ENCODE results near the gene SIX2.

SIX2 gene

GRCh38 chr2:45002686-45003085 is 6.6 kb downstream of the SIX2 start:
- Histone ChIP-seq H3K9ac (ENCODE audit: low read length) (no peak overlapping the region), H2AK5ac (ENCODE audit: low read length, severe bottlenecking) (no peak overlapping the region), H3K18ac (ENCODE audit: low read depth in 1 of 2, low read length in 2 of 2) (no peak overlapping the region), H4K91ac (ENCODE audit: low read length) (no peak overlapping the region), H3K4me2 (ENCODE audit: low read length, poor library complexity, severe bottlenecking) (no peak overlapping the region), H2BK12ac (ENCODE audit: low read length in 2 of 2) (no peak overlapping the region), H3K23ac (ENCODE audit: low read length in 2 of 2) (peak overlapping the region in 1 of 2 experiments; percentile 2), H3K9me3 (ENCODE audit: control insufficient read depth, low read length) (no peaks in the 10 kb centered on the region), H3K4me3 (ENCODE audit: insufficient read depth in 1 of 2, low read depth in 1 of 2, low read length in 2 of 2) (no peak overlapping the region), H2BK15ac (ENCODE audit: low read depth, poor library complexity, severe bottlenecking) (no peak overlapping the region), H2AFZ (ENCODE audit: low read depth, low read length) (no peak overlapping the region), H3K79me1 (replicated peaks; ENCODE audit: low read length, poor library complexity, severe bottlenecking) (peaks cover 6% of the 10 kb centered on the region), H2BK5ac (ENCODE audit: low read depth, low read length, poor library complexity, severe bottlenecking) (no peak overlapping the region), H3K27ac (ENCODE audit: low read length, poor library complexity, severe bottlenecking) (no peak overlapping the region), H3K27me3 (ENCODE audit: control insufficient read depth in 1 of 2, insufficient read depth in 1 of 2, low read length in 2 of 2) (peaks cover 35 to 87% of the 10 kb centered on the region in 2 experiments), H3K4me1 (ENCODE audit: control insufficient read depth, insufficient read depth, low read depth, low read length) (peaks cover 38% of the 10 kb centered on the region), H2BK120ac (ENCODE audit: low read depth, low read length) (no peak overlapping the region), H4K8ac (ENCODE audit: low read length) (no peak overlapping the region), H3K4ac (ENCODE audit: low read depth in 1 of 2, low read length in 2 of 2) (no peak overlapping the region), H3K36me3 (ENCODE audit: control insufficient read depth in 1 of 2, insufficient read depth in 2 of 2, low read depth in 1 of 2, low read length in 2 of 2) (peaks cover 0 to 23% of the 10 kb centered on the region in 2 experiments), H3K14ac (ENCODE audit: low read length in 2 of 2) (no peak overlapping the region)
- 47% methylated on average over 3 of the region's 3 CpGs for WGBS
- no peak for DNase-seq

- Histone ChIP-seq H3K9me3 (ENCODE audit: control insufficient read depth, low read length) (no peaks in the 10 kb centered on the region), H2BK12ac (ENCODE audit: low read length in 2 of 2) (no peak overlapping the region), H3K27ac (ENCODE audit: low read length, poor library complexity, severe bottlenecking) (no peak overlapping the region), H4K8ac (ENCODE audit: low read length) (no peak overlapping the region), H3K79me1 (replicated peaks; ENCODE audit: low read length, poor library complexity, severe bottlenecking) (peaks cover 4% of the 10 kb centered on the region), H2AK5ac (ENCODE audit: low read length, severe bottlenecking) (no peak overlapping the region), H2BK120ac (ENCODE audit: low read depth, low read length) (no peak overlapping the region), H3K4me1 (ENCODE audit: control insufficient read depth, insufficient read depth, low read depth, low read length) (peaks cover 36% of the 10 kb centered on the region), H3K4me3 (ENCODE audit: insufficient read depth in 1 of 2, low read depth in 1 of 2, low read length in 2 of 2) (peak overlapping the region in 1 of 2 experiments; percentile 77), H3K27me3 (ENCODE audit: control insufficient read depth in 1 of 2, insufficient read depth in 1 of 2, low read length in 2 of 2) (peaks cover 39 to 85% of the 10 kb centered on the region in 2 experiments), H3K14ac (ENCODE audit: low read length in 2 of 2) (no peak overlapping the region), H2BK15ac (ENCODE audit: low read depth, poor library complexity, severe bottlenecking) (no peak overlapping the region), H3K36me3 (ENCODE audit: control insufficient read depth in 1 of 2, insufficient read depth in 2 of 2, low read depth in 1 of 2, low read length in 2 of 2) (peaks cover 0 to 23% of the 10 kb centered on the region in 2 experiments), H3K4ac (ENCODE audit: low read depth in 1 of 2, low read length in 2 of 2) (no peak overlapping the region), H3K9ac (ENCODE audit: low read length) (no peak overlapping the region), H3K4me2 (ENCODE audit: low read length, poor library complexity, severe bottlenecking) (peak overlapping the region; percentile 52), H3K23ac (ENCODE audit: low read length in 2 of 2) (no peak overlapping the region), H2BK5ac (ENCODE audit: low read depth, low read length, poor library complexity, severe bottlenecking) (no peak overlapping the region), H3K18ac (ENCODE audit: low read depth in 1 of 2, low read length in 2 of 2) (no peak overlapping the region), H2AFZ (ENCODE audit: low read depth, low read length) (no peak overlapping the region), H4K91ac (ENCODE audit: low read length) (no peak overlapping the region)
- DNase-seq: no peak
- 2% methylated on average over 9 of the region's 9 CpGs for WGBS
Measured at GRCh38 chr2:45001869-45002385, 7.3 kb downstream of the SIX2 start.

- no peaks in the 10 kb centered on the region for H3K9me3 ChIP-seq (ENCODE audit: control insufficient read depth, low read length)
- H2AK5ac ChIP-seq (ENCODE audit: low read length, severe bottlenecking): no peak overlapping the region
- peaks cover 41 to 89% of the 10 kb centered on the region in 2 experiments for H3K27me3 ChIP-seq (ENCODE audit: control insufficient read depth in 1 of 2, insufficient read depth in 1 of 2, low read length in 2 of 2)
- no peak overlapping the region for H3K18ac ChIP-seq (ENCODE audit: low read depth in 1 of 2, low read length in 2 of 2)
- peaks cover 33% of the 10 kb centered on the region for H3K4me1 ChIP-seq (ENCODE audit: control insufficient read depth, insufficient read depth, low read depth, low read length)
- H2BK12ac ChIP-seq (ENCODE audit: low read length in 2 of 2): no peak overlapping the region
- H3K9ac ChIP-seq (ENCODE audit: low read length): peak overlapping the region; percentile 55
- H3K27ac ChIP-seq (ENCODE audit: low read length, poor library complexity, severe bottlenecking): no peak overlapping the region
- H2BK5ac ChIP-seq (ENCODE audit: low read depth, low read length, poor library complexity, severe bottlenecking): no peak overlapping the region
- no peak overlapping the region for H3K4ac ChIP-seq (ENCODE audit: low read depth in 1 of 2, low read length in 2 of 2)
- H2BK15ac ChIP-seq (ENCODE audit: low read depth, poor library complexity, severe bottlenecking): no peak overlapping the region
- H3K4me2 ChIP-seq (ENCODE audit: low read length, poor library complexity, severe bottlenecking): peak overlapping the region; percentile 52
- no peak overlapping the region for H3K23ac ChIP-seq (ENCODE audit: low read length in 2 of 2)
- no peak overlapping the region for H2BK120ac ChIP-seq (ENCODE audit: low read depth, low read length)
- H2AFZ ChIP-seq (ENCODE audit: low read depth, low read length): peak overlapping the region; percentile 1
- DNase-seq: peak; percentile 25
- 4% methylated on average over 61 of the region's 61 CpGs for WGBS
- H3K79me1 ChIP-seq (replicated peaks; ENCODE audit: low read length, poor library complexity, severe bottlenecking): peaks cover 4% of the 10 kb centered on the region
- H4K8ac ChIP-seq (ENCODE audit: low read length): no peak overlapping the region
- H3K14ac ChIP-seq (ENCODE audit: low read length in 2 of 2): no peak overlapping the region
- H4K91ac ChIP-seq (ENCODE audit: low read length): no peak overlapping the region
- peak overlapping the region; percentile 39 to 77 for H3K4me3 ChIP-seq (ENCODE audit: insufficient read depth in 1 of 2, low read depth in 1 of 2, low read length in 2 of 2)
- peaks cover 0 to 21% of the 10 kb centered on the region in 2 experiments for H3K36me3 ChIP-seq (ENCODE audit: control insufficient read depth in 1 of 2, insufficient read depth in 2 of 2, low read depth in 1 of 2, low read length in 2 of 2)
Measured at GRCh38 chr2:45000921-45001868, 8.1 kb downstream of the SIX2 start.

GRCh38 chr2:45000341-45000901 is 8.8 kb downstream of the SIX2 start:
- Histone ChIP-seq H2BK15ac (ENCODE audit: low read depth, poor library complexity, severe bottlenecking) (no peak overlapping the region), H4K8ac (ENCODE audit: low read length) (no peak overlapping the region), H3K23ac (ENCODE audit: low read length in 2 of 2) (no peak overlapping the region), H3K4me1 (ENCODE audit: control insufficient read depth, insufficient read depth, low read depth, low read length) (peaks cover 29% of the 10 kb centered on the region), H2BK5ac (ENCODE audit: low read depth, low read length, poor library complexity, severe bottlenecking) (no peak overlapping the region), H3K9ac (ENCODE audit: low read length) (no peak overlapping the region), H3K9me3 (ENCODE audit: control insufficient read depth, low read length) (no peaks in the 10 kb centered on the region), H3K27ac (ENCODE audit: low read length, poor library complexity, severe bottlenecking) (no peak overlapping the region), H3K4me2 (ENCODE audit: low read length, poor library complexity, severe bottlenecking) (no peak overlapping the region), H3K18ac (ENCODE audit: low read depth in 1 of 2, low read length in 2 of 2) (no peak overlapping the region), H3K79me1 (replicated peaks; ENCODE audit: low read length, poor library complexity, severe bottlenecking) (peaks cover 4% of the 10 kb centered on the region), H3K27me3 (ENCODE audit: control insufficient read depth in 1 of 2, insufficient read depth in 1 of 2, low read length in 2 of 2) (peaks cover 42 to 93% of the 10 kb centered on the region in 2 experiments), H3K14ac (ENCODE audit: low read length in 2 of 2) (no peak overlapping the region), H3K4me3 (ENCODE audit: insufficient read depth in 1 of 2, low read depth in 1 of 2, low read length in 2 of 2) (no peak overlapping the region), H4K91ac (ENCODE audit: low read length) (no peak overlapping the region), H2AFZ (ENCODE audit: low read depth, low read length) (no peak overlapping the region), H2AK5ac (ENCODE audit: low read length, severe bottlenecking) (no peak overlapping the region), H3K36me3 (ENCODE audit: control insufficient read depth in 1 of 2, insufficient read depth in 2 of 2, low read depth in 1 of 2, low read length in 2 of 2) (peaks cover 0 to 17% of the 10 kb centered on the region in 2 experiments), H2BK120ac (ENCODE audit: low read depth, low read length) (no peak overlapping the region), H3K4ac (ENCODE audit: low read depth in 1 of 2, low read length in 2 of 2) (no peak overlapping the region), H2BK12ac (ENCODE audit: low read length in 2 of 2) (no peak overlapping the region)
- WGBS: 8% methylated on average over 36 of the region's 36 CpGs
- DNase-seq: no peak

Data from mesenchymal stem cell (in vitro differentiated cells and primary cell).